Stimulated activated CD4-positive, alpha-beta T cell treated with anti-CD3 and anti-CD28 coated beads, Interleukin-1b, Interleukin-23, amount 100 ng/mL, for 1 hour (primary cell): ENCODE measurements around the gene UBE4A.

ENCODE experiments used
- DNase-seq, 2 donors: peaks; one replicate each; pipeline ENCODE4 v3.0.0-alpha.2; 2020; ENCODE audit warnings: low read depth in 2 of 2

UBE4A gene

GRCh38 chr11:118438314-118438931 lies 79.0 kb downstream of the UBE4A start:
- DNase-seq = peak in 1 of 2 donors; percentile 6

GRCh38 chr11:118439646-118440045 lies 80.2 kb downstream of the UBE4A start:
- no peak for DNase-seq

- no peak for DNase-seq
Observed at GRCh38 chr11:118441770-118442275, 82.4 kb downstream of the UBE4A start.

DNA sequence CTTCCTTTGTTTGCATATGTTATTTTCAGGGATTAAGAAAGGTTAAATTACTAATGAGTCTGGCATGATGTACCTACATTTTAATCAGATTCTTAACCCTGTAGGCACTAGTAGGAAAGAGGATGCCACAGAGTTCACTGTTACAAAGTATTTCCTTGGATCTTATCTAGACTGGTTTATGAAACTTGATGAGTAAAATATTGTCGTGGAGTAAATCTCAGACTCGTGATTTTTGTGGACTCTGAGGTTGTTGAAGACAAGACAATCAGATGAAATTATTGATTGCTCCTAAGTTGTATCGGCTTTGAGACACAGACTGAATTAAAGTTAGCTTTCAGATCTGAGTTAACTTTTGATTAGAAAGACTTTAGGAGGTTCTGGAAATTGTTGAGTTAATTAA lies 82.9 kb downstream of the UBE4A start:
- no peak for DNase-seq

- DNase-seq = no peak
Observed at GRCh38 chr11:118442908-118443589, 83.6 kb downstream of the UBE4A start.

GRCh38 chr11:118443590-118444218 lies 84.3 kb downstream of the UBE4A start:
- DNase-seq = no peak

- DNase-seq = no peak
Observed at GRCh38 chr11:118447423-118447822, 88.0 kb downstream of the UBE4A start.

- DNase-seq = no peak
Observed at GRCh38 chr11:118448294-118448693, 88.9 kb downstream of the UBE4A start.
